T-helper 1 cell treated with Interleukin-12 subunit alpha and Interleukin-12 subunit beta and Interleukin-4 antibody, amounts not matched to agents 30 ng/mL and 1 ng/mL, for 36 hours (primary cell): ENCODE measurements around the gene RPTOR. TPM values are rescaled to one million over a fixed set of nuclear protein-coding genes. Genes with fewer than 3 reads are reported as not detected.

Experiments used
- intact Hi-C: fragments of 100-400 bp; cut with micrococcal nuclease; formaldehyde crosslinking; loops from one replicate; pipeline ENCODE4 v1.15.1; 2024
- total RNA-seq: library from RNA; stranded (reverse); gene quantifications from 2 replicates; pipeline ENCODE4 v1.2.3, GENCODE V29; 2022

The RPTOR gene
- total RNA-seq, 1 donor from 2014 or later, result 75.6 TPM

DNA sequence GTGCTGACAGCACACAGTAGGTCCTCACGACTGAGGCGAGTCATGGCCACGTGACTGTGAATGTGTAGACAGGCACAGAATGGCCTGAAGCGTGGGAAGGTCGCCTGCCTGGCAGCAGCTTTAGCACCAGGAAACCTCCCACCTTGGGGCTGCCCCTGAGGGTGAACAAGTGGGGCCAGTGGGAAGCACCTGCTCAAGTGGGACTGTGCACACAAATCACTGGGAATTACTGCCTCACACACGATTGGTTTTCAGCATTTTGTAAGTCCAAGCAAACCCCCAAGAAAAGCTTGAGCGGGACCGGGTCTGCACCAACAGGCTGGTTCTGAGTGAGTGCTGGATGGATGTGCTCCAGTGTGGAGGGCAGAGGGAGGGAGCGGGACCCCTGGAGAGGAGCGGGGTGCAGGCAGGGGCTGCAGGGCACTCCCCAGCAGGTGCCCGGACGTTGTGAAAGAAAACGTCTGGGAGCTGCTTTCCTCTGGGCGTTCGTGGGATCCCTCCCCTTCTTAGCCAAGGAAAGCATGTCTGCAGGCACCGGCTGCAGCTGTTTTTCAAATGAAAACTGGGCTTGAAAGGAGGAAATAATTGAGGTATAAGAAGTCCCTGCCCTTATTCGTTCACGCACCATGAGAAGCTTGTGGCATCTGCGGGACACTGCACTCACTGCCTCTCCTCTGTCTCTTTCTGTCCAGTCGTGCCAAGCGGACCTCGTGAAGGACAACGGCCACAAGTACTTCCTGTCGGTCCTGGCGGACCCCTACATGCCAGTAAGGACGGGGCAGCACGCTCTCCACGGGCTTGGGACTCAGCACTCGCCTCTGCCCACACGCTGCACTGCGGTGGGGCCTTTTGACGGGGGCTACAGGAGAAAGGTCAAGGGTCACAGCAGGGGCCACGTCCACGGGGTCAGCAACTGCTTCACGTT, 335.3 kb downstream of the RPTOR start:
- intact Hi-C loops, result loop anchor here (5.0 kb wide), 2 partner anchors 57 to 118 kb away; no protein-coding TSS in a partner anchor

GRCh38 chr17:80880648-80880985, 336.0 kb downstream of the RPTOR start:
- intact Hi-C loops, result no loop called here

- intact Hi-C loops, result no loop called here
Measured at GRCh38 chr17:80881306-80881705, 336.7 kb downstream of the RPTOR start.

GRCh38 chr17:80882323-80882722, 337.7 kb downstream of the RPTOR start:
- intact Hi-C loops, result no loop called here

DNA sequence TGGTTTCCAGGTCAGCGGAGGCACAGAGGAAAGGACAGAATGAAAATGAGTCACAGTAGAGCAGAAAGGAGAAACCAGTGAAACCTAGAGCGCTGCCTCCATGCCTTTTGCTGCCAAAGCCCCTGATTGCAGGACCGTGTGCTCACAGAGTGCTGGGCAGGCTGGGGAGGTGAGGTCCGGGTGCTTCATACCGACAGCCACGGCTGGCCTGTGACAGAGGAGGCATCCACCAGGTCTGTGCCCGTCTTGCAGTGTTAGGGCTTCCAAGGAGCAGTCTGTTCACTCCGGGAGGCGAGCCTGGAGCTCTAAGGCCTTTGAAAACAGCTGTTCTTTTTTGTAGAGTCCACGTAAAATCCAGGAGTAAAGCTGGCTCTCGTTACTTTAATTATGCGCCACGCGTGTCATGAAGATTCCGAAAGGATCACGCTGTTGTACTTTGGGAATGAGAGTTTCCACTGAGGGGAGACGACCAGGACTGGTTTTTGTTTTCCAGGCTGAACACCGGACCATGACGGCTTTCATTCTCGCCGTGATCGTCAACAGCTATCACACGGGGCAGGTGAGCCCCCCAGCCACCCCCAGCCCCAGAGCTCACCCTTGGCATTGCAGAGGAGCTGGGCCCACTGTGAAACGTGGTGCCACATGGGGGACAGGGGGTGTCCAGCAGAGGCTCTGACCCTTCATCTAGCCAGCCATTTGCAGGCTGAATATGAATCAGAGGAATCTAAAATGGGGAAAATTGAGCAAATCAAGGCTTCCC, 338.5 kb downstream of the RPTOR start:
- intact Hi-C loops, result no loop called here

DNA sequence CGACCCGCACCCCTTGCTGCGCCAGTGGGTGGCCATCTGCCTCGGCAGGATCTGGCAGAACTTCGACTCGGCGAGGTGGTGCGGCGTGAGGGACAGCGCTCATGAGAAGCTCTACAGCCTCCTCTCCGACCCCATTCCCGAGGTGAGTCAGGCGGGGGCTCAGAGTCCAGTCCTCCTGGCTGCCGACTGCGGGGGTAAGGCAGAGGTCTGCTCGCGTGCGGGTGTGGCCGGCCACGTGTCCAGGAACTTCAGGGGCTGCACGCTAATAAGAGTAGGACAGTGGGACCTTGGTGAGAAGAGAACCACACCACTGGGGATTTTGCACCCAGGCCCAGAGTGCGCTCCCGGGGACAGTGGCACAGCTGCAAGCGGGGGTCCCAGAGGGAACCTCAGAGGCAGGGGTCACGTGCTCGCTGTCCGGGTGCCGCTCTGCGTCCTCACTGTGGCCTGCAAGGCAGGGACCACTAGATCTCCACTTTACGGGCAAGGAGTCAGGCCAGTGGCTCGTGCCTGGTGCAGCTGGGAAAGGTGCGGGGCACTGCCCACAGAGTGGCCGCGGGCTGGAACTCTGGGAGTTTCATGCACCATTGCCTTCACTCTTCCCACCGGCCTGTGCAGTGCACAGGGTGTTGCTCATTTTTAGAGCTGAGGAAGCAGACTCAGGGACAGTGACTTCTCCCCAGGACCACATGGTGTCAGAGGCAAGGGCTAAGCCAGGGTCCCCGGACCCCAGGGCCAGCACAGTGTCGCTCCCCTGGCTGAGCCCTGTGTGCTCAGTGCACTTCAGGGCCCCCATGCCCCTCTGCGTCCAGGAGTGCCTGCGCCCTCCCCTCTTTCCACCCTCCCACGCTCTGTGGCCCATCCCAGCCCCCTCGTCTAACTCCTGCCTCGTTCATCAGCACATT, 339.4 kb downstream of the RPTOR start:
- intact Hi-C loops, result no loop called here

- intact Hi-C loops, result no loop called here
Measured at GRCh38 chr17:80884811-80885210, 340.2 kb downstream of the RPTOR start.

DNA sequence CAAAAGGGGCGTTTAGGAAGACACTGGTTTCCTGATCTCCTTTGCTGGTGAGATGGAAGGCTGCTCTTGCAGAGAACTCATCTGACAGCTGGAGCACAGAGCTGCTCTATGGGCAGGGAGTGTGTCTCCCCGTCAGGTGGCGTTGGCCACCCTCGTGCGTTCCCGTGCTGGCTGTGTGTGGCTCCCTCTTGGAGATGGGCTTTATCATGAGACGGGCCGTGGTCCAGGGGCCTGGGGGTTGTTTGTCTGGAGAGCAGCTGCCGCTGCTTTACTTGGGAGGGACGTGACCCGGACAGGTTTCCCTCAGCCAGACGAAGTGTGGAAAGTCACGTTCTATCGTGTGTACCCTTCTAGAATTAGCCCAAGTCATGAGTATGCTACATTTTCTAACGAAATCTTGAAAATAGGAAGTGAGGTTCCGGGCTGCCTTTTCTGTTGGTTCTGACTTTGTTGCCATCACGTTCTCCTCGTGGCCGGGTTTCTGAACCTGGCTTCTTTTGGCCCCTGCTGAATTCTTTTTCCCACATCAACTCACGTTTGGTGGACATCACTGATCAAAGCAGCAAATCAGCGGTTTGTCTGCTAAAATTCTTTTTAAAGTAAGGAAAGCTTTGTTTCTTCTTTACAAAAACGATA, 341.4 kb downstream of the RPTOR start:
- intact Hi-C loops, result no loop called here

- intact Hi-C loops, result no loop called here
Measured at GRCh38 chr17:80886641-80887573, 342.3 kb downstream of the RPTOR start.

GRCh38 chr17:80887639-80888175, 343.1 kb downstream of the RPTOR start:
- intact Hi-C loops, result no loop called here

DNA sequence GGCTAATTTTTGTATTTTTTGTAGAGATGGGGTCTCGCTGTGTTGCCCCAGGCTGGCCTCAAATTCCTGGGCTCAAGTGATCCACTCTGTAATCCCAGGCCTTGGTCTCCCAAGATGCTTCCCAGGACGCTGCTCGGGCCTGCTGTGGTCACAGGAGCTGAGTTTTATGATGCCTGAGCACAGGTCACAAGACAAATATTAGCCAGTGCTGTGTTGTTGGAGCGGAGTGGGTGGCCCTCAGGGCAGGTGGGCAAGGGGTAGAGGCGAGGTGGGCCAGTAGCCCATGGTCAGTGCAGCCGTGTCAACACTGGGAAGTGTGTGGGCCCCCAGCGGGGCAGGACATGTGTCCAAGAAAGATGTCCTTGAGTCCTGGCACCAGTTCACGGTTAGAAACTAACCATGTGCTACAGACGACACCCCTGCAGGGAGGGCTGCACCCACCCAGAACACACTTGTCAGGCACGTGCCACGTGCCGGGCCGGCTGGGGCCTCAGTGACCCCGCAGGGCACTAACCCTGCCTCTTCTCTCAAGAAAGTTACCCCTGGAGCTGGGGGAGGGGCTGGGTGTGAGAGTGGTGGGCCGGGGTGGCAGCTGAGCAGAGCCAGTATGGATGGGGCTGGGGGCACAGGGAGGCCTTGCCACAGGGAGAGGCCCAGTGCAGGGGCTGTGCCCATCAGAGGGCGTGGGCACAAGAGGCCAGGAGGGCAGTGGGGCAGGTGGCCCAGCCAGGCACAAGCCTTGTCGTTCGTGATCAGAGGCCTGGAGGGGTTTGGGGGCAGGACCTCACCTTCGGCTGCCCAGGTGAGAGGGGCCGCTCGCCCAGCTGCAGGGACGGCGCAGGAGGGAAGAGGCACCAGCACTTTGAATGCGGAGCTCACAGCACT, 343.9 kb downstream of the RPTOR start:
- intact Hi-C loops, result no loop called here

DNA sequence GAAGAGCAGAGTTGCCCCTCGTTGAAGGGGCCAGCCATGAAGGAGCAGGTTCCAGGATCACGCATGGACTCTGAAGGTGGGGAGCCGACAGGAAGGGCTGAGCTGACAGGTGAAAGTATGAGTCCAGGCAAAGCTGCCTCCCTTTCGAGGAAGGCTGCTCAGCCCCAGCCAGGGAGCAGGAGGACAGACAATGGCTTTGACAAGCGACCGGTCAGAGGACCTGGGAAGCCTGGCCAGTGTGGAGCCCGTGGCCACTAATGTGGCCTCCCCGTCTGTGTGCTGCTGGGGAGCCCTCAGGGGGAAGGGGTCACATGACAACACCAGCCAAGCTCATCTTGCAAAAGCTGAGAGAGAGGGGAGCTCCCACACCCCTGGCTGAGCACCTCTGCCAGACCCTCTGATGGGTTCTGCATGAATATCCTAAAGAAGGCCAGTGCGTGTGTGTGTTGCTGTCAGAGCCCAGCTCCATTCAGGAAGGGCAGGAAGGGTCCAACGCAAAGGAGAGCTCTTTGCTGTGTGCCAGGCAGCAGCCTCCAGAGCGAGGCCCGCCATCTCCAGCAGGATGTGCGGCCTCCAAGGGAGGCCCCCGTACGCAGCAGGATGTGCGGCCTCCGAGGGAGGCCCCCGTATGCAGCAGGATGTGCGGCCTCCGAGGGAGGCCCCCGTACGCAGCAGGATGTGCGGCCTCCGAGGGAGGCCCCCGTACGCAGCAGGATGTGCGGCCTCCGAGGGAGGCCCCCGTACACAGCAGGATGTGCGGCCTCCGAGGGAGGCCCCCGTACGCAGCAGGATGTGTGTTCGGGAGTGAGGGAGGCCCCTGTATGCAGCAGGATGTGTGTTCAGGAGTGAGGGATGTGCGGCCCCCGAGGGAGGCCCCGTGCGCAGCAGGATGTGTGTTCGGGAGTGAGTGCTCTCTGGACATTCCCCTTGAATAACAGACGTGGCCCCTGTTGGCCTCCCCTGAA, 344.9 kb downstream of the RPTOR start:
- intact Hi-C loops, result loop anchor here (2.0 to 5.0 kb wide), 3 partner anchors 167 to 742 kb away; partner anchors contain the start of gene EIF4A3

DNA sequence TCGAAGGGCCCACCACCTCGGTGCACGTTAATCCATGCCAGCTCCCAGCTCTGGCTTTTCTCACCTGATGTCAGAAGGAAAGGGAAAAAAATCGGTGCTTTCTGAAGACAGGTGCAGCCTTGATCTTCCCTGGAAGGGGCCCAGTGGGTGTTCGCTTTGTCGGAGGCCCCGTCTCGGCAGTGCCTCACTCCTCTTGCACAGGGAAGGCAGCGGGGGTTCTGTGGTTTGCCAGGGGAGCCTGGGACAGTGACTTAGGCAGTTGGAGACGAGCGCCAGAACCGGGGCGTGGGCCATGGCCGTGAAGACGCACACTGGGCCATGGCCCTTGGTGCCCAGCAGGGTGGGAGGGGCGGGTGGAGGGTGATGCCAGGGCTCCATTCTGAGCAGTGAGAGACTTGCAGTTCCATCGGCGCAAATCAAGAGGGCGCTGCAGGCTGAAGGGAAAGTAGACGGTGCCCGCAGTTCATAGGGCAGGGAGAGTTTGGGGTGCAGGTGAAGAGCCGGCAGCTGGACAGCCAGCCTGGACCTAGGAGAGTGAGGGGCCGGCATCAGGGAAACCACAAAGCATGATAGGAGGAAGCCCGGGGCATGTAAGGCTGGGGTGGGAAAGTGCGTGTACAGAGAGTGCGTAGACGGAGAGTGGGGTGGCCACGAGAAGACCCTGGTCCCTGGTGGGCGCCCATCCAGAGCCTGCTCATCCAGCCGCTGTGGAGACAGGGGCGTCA, 345.7 kb downstream of the RPTOR start:
- intact Hi-C loops, result loop anchor here (2.0 to 5.0 kb wide), 3 partner anchors 168 to 743 kb away; partner anchors contain the start of gene EIF4A3

- intact Hi-C loops, result loop anchor here (1.0 to 5.0 kb wide), 8 partner anchors 8 to 744 kb away; partner anchors contain the start of gene EIF4A3
Measured at GRCh38 chr17:80890921-80891396, 346.3 kb downstream of the RPTOR start.

DNA sequence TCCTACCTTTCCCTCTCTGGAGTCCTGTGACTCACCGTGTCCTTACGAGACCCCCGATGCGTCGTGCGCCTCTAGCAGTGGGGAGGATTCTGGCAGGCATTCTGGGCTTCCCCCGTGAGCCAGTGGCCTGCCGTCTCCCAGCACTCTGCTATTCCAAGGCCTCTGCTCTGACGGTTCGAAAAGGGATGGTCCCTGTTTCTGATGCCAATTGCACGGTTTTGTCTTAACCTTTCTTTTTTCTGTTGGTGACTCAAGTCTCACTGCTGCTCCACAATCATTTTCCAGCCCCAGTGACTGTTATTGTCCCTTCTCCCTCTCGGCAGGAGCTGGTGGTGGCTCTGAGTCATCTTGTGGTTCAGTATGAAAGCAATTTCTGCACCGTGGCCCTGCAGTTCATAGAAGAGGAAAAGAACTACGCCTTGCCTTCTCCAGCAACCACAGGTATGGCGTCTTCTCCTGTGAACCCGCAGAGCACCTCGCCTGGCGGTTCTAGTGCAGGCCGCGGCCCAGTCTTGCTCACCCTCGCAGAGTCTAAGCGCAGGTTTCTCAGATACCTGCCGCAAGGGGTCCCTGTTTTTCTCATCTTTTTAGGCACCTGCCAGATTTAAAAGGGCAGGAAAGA, 346.9 kb downstream of the RPTOR start:
- intact Hi-C loops, result loop anchor here (1.0 to 5.0 kb wide), 12 partner anchors 8 to 744 kb away; partner anchors contain the start of gene EIF4A3
